C4-2B (cell line): ENCODE results near the gene ENDOV.

ENCODE experiments used
- H3K27ac ChIP-seq: fragments of 450-650 bp; 2 replicates; pipeline ENCODE4 v1.5.1; 2017
- ZFX ChIP-seq: fragments of 450-650 bp; IDR thresholded peaks from 2 replicates; pipeline ENCODE4 v1.6.1; 2017
- TF ChIP-seq, protein P1 (sequence below): fragments of 450-650 bp; conservative IDR thresholded peaks from 2 replicates; pipeline ENCODE4 v1.5.1; 2017; ENCODE audit warnings: mild to moderate bottlenecking

The ENDOV gene

DNA sequence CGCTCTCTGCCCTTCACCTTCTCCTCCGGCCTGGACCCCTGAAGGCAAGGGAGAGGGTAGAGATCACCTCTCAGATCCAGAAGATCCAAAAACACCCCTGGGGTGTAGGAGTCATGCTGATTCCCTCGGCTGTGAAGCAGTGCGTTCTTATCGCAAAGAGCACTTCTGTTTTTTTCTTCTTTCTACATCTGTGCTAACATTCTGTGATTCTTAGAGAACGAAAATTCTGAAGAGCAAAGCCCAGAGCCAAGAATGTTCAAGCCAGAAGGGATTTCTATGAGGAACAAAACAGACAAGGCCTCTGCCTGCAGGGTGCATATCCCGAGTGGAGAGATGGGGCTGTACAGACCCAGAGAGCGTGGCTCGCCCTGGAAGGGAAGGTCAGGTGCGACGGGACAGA is 44.3 kb downstream of the ENDOV start:
- H3K27ac ChIP-seq, result no peak overlapping the region
- TF ChIP-seq, protein P1, sequence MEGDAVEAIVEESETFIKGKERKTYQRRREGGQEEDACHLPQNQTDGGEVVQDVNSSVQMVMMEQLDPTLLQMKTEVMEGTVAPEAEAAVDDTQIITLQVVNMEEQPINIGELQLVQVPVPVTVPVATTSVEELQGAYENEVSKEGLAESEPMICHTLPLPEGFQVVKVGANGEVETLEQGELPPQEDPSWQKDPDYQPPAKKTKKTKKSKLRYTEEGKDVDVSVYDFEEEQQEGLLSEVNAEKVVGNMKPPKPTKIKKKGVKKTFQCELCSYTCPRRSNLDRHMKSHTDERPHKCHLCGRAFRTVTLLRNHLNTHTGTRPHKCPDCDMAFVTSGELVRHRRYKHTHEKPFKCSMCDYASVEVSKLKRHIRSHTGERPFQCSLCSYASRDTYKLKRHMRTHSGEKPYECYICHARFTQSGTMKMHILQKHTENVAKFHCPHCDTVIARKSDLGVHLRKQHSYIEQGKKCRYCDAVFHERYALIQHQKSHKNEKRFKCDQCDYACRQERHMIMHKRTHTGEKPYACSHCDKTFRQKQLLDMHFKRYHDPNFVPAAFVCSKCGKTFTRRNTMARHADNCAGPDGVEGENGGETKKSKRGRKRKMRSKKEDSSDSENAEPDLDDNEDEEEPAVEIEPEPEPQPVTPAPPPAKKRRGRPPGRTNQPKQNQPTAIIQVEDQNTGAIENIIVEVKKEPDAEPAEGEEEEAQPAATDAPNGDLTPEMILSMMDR, result no peak
- TF ChIP-seq ZFX, result no peak

DNA sequence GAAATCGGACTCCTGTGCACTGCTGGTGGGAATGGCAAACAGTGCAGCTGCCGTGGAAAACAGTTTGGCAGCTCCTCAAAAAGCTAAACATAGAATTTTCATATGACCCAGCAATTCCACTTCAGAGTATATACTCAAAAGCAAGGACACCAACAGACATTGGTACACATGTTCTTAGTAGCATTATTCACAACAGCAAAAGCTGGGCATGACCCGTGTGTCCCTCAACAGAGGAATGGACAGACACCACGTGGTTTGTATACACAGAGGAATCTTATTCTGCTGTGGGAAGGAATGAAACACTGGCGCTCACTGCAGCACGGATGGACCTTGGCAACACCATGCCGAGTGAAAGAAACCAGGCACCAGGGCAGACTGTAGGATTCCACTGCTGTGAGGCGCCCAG is 45.5 kb downstream of the ENDOV start:
- TF ChIP-seq, protein P1, result no peak
- no peak for TF ChIP-seq ZFX
- H3K27ac ChIP-seq, result no peak overlapping the region

DNA sequence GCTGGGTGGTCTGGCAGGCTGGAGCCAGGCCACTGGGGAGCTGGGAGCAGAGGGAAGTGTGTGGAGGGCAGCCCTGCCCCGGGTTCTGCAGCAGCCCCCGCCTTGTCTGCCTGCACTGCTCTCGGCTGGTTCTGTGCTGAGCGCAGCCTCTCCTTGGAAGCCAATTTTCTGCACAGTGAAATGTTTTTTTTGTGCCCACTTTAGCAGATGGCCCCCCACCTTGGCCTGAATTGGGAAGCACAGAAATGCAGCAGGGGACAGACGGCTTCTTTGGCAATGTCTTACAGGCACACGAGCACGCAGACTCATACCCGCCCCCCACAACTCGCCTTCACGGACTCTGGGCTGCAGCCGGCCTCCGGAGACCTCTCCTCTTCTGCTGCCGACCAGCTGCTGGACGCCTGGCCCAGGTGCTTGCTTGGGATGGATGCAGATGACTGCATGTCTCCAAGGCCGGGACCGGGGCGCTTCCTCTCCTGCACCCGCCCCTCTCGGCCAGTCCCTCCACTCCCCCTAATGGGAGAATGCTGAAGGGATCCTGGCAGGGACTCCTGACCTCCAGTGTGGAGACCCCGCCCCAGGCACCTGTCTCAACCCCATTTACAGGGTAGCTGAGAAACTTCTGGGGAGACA is 46.7 kb downstream of the ENDOV start:
- TF ChIP-seq ZFX, result no peak
- TF ChIP-seq, protein P1, result no peak
- H3K27ac ChIP-seq, result no peak overlapping the region

DNA sequence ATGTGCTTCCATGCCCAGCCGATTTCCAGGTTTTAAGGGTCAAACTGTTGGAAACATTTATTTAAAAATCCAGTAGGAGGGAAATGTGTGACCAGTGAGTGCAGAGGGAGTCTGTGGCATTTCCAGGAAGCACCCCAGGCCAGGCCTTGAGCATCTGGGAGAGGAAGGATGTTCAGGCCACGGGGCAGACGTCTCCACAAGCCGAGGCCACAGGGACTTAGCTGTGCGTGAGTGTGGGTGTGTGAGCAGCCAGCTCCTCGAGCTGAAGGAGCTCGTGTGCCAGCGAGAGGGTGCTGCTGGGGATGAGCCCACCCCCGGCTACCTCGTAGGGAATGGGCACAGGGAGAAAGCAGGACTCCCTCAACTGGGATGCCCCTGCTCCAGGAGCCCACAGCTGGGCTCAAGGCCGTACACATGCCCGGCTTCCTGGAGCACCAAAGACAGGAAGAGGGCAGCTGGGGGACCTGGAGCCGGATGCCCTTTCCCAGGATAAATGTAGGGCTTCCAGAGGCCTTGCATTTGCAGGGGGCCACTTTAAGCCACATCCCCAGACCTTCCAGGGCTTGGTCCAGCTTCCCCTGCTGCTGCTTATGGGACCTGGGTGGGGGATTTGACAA is 48.9 kb downstream of the ENDOV start:
- no peak overlapping the region for H3K27ac ChIP-seq
- TF ChIP-seq, protein P1, result no peak
- TF ChIP-seq ZFX, result no peak

DNA sequence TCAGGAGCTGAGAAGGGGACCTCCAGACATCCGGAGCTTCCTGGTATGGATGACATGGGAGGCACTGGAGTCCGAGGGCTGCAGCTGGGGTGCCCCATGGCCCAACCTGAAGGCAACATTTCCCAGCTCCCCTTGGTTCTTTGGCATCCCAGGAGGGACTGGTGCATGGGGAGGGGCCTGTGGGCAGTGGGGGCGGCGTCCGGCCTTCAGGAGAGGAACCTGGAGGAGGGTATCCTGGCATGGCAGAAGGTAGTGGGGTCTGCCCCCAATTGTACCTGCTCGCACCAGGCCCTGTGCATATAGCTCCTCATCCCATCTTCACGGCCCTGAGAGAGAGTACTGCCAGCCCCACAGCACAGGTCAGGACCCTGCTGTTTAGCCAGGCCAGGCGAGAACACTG is 49.5 kb downstream of the ENDOV start:
- no peak overlapping the region for H3K27ac ChIP-seq
- TF ChIP-seq ZFX, result no peak
- TF ChIP-seq, protein P1, result no peak

DNA sequence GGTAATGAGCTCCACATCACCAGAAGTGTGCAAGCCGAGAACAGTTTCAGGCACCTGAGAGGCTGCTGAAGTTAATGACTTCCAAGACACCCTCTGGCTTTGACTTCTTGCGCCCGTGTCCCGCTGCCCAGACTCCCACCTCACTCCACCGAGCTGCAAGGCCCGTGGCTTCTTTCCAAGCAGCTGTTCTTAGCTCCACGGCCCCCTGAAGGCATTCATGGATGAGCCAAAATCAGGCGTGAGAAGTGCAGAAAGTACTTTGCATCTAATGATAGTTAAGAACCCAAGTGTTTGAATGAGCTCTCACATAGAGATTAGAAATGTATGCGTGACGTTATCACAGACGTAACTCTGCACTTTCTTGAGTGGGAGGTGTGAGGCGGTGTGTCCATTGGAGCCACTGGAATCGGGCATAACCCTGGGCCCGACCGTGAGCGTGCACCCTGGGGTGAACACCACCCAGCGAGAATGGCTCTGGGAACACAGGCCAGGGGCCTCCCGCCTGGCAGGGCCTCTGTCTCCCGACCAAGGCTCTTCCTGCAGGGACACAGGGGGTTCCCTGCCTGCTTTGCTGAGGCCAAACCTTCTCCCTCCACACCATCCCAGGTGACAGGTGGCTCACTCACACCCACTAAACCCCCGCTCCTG is 50.5 kb downstream of the ENDOV start:
- TF ChIP-seq, protein P1, result no peak
- no peak for TF ChIP-seq ZFX
- no peak overlapping the region for H3K27ac ChIP-seq

DNA sequence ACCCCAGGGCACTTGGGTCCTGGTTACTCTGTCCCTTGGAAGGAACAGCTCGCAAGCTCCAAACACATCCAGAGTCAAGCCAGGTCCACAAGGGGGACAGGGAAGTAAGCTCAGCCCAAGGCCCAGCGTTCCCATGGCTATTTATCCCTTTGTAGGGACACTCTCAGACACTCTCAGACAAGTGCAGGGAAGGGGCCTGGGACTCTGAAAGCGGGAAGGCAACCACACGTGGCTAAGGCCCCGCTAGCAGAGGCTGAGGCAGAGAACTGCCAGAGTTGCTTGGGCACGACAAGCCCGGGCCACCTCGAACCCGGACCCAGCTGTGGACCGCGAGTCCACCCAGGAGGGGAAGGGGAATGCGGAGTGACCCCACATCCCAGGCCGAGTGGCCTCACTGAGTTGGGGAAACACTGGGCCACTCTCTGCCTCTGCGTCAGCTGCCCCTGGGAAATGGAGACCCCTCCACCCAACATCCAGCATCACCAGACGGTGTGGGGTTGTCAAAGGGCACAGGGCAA is 51.3 kb downstream of the ENDOV start:
- no peak overlapping the region for H3K27ac ChIP-seq
- TF ChIP-seq, protein P1, result no peak
- no peak for TF ChIP-seq ZFX
